ENCODE data around the gene WWOX. TPM values are rescaled to one million over a fixed set of nuclear protein-coding genes. Genes with fewer than 3 reads are reported as not detected.

The WWOX gene
- total and polyA plus RNA-seq, 2 of the 8 experiments (the other 6 are each of a cell fraction or from before 2014, with no cell fraction given), result 5.4 to 16.7 TPM

- TF ChIP-seq SRF (IDR thresholded peaks at IDR 0.05; ENCODE audit: low read depth, low read length), result no peak
- TF ChIP-seq GTF2F1 (IDR thresholded peaks at IDR 0.05; ENCODE audit: borderline replicate concordance, low read depth, low read length), result no peak
- no peak for TF ChIP-seq POLR2AphosphoS5 (IDR thresholded peaks at IDR 0.05; ENCODE audit: low read depth, low read length)
- no peak for TF ChIP-seq HDAC6 (IDR thresholded peaks at IDR 0.05; ENCODE audit: low read depth, low read length)
- TF ChIP-seq ASH2L (IDR thresholded peaks at IDR 0.05; ENCODE audit: low read length), result no peak
- TF ChIP-seq CEBPB (IDR thresholded peaks at IDR 0.05; ENCODE audit: low read depth, low read length), result no peak
- TF ChIP-seq CBX8 (IDR thresholded peaks at IDR 0.05; ENCODE audit: borderline replicate concordance, low read depth, low read length), result no peak
- TF ChIP-seq GABPA (IDR thresholded peaks at IDR 0.05; ENCODE audit: borderline replicate concordance, insufficient read depth, low read length), result no peak
Measured at GRCh38 chr16:78876671-78877070, 777.2 kb downstream of the WWOX start (continued).

All from H1 (cell line).